H1 (cell line): Measurements from ENCODE around the gene GUCY1B1. TPM values are rescaled to one million over a fixed set of nuclear protein-coding genes. Genes with fewer than 3 reads are reported as not detected.

Experiments used
- BACH1 ChIP-seq: IDR thresholded peaks from 2 replicates; pipeline ENCODE4 v1.6.1; 2012; ENCODE audit warnings: low read length, improper control_type of control experiment
- BRCA1 ChIP-seq: IDR thresholded peaks from 2 replicates; pipeline ENCODE4 v1.6.1; 2012; ENCODE audit warnings: low read depth, low read length, improper control_type of control experiment
- CHD7 ChIP-seq: fragments of 300-600 bp; sonication (generic); IDR thresholded peaks from 2 replicates; pipeline ENCODE4 v1.7.1; 2012; ENCODE audit warnings: low read length, moderate library complexity, mild to moderate bottlenecking, inconsistent platforms; ENCODE audit not compliant: insufficient replicate concordance
- GABPA ChIP-seq: IDR thresholded peaks from 2 replicates; pipeline ENCODE4 v1.6.1; 2011; ENCODE audit warnings: mild to moderate bottlenecking, low read length, moderate library complexity, borderline replicate concordance; ENCODE audit not compliant: insufficient read depth
- HDAC2 ChIP-seq, 2 experiments: fragments of 300-600 bp in 1 of 2; sonication (generic) in 1 of 2; IDR thresholded peaks; 2 replicates each; pipeline ENCODE4 v1.6.1; 2011 to 2012; ENCODE audit warnings: low read depth in 2 of 2, low read length in 2 of 2, mild to moderate bottlenecking in 2 of 2, moderate library complexity in 2 of 2, borderline replicate concordance in 1 of 2, inconsistent platforms in 1 of 2
- KDM4A ChIP-seq: IDR thresholded peaks from one replicate; pipeline ENCODE4 v1.7.1; 2012; ENCODE audit warnings: low read depth, mild to moderate bottlenecking, moderate library complexity, low read length, inconsistent platforms; ENCODE audit not compliant: severe bottlenecking
- NANOG ChIP-seq: IDR thresholded peaks from 2 replicates; pipeline ENCODE4 v1.6.1; 2011; ENCODE audit warnings: low read length, low read depth, mild to moderate bottlenecking, inconsistent platforms; ENCODE audit not compliant: insufficient read depth, poor library complexity, severe bottlenecking
- RBBP5 ChIP-seq: IDR thresholded peaks from 2 replicates; pipeline ENCODE4 v1.7.1; 2012; ENCODE audit warnings: low read depth, mild to moderate bottlenecking, inconsistent platforms, low read length, moderate library complexity, borderline replicate concordance
- RFX5 ChIP-seq: IDR thresholded peaks from 2 replicates; pipeline ENCODE4 v1.6.1; 2011; ENCODE audit warnings: low read depth, low read length, improper control_type of control experiment, borderline replicate concordance
- RNF2 ChIP-seq: fragments of 200-900, 300-1000 bp; sonication (generic); IDR thresholded peaks from 2 replicates; pipeline ENCODE4 v1.7.1; 2016; ENCODE audit warnings: borderline replicate concordance, low read depth, mild to moderate bottlenecking, antibody characterized with exemption, low read length; ENCODE audit not compliant: poor library complexity, severe bottlenecking; ENCODE audit errors: missing control alignments
- polyA plus RNA-seq, 7 experiments: library from polyadenylated mRNA; depleted of rRNA in 3 of 7; stranded (reverse) in 5 of 7; unstranded in 2 of 7; fragments of >200 nt in 5 of 7; fragments of 200-250 nt in 2 of 7; gene quantifications; 1 replicate in 5 of 7; 2 replicates in 1 of 7; 4 replicates in 1 of 7; pipeline versions ENCODE4 v1.2.1 to v1.2.3, GENCODE V29; 2011 to 2013; ENCODE audit warnings: missing spikeins in 2 of 7, mixed read lengths in 2 of 7
- total RNA-seq: library from RNA; stranded (reverse); fragmentation: NEBNext Ultra II Directional; extraction: Animal tissue kit (Norgen Biotek cat#: 25700); gene quantifications from 2 replicates; pipeline ENCODE4 v1.2.1, GENCODE V29; 2021

The GUCY1B1 gene
- total and polyA plus RNA-seq, 2 of the 8 experiments (the other 6 are each of a cell fraction or from before 2014, with no cell fraction given), result 1.5 to 2.9 TPM

- TF ChIP-seq CHD7, result no peak
- no peak for TF ChIP-seq RBBP5
- TF ChIP-seq RNF2, result no peak
- TF ChIP-seq NANOG, result no peak
- TF ChIP-seq KDM4A, result no peak
- TF ChIP-seq BRCA1, result no peak
- TF ChIP-seq RFX5, result no peak
- TF ChIP-seq BACH1, result no peak
- TF ChIP-seq GABPA, result no peak
- no peak for TF ChIP-seq HDAC2 (IDR thresholded peaks at IDR 0.05; ENCODE audit: borderline replicate concordance in 1 of 2, low read depth in 2 of 2, low read length in 2 of 2)
These were observed 22.5 kb downstream of the GUCY1B1 start (continued) for GRCh38 chr4:155781249-155781831.
